Right lung (tissue), 5 donors: ENCODE measurements around the gene APBB2. TPM values are rescaled to one million over a fixed set of nuclear protein-coding genes. Genes with fewer than 3 reads are reported as not detected.
"Not testable (repeated sequence)": the region's sequence is repeated elsewhere in the genome, so short reads cannot be mapped to it uniquely, and the experiment has no call there.

Experiments
- DNase-seq, 2 donors: peaks; one replicate each; pipeline ENCODE4 v3.0.0-alpha.2; 2013
- polyA plus RNA-seq, 5 donors: library from polyadenylated mRNA; unstranded; fragments of 120-200 nt; gene quantifications; one replicate each; pipeline versions ENCODE4 v1.2.1 to v1.2.3, GENCODE V29; 2013; ENCODE audit warnings: inconsistent platforms in 1 of 5, low replicate concordance in 1 of 5; ENCODE audit not compliant: insufficient read length in 5 of 5, insufficient read depth in 1 of 5

Gene APBB2
- polyA plus RNA-seq, 5 donors, result 30.5 to 60.4 (median 48.7) TPM

DNA sequence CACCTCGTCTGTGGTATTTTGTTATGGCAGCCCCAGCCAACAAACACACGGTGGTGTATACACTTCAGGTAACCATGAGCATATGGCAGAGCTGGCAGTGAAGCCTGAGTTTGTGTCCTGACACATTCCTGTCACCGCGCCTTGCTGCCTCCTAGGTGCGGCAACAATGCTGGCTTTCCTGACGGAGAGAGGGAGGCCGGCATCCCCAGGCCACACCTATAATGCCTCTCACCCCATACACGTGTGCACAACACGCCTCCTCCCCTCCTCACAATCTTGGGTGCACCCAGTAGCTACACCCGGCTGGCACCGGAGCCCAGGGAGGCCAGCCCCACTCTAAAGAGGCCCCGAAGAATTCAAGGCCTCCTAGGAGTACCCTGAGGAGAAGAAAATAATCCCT is 306.0 kb downstream of the APBB2 start:
- no peak for DNase-seq

DNA sequence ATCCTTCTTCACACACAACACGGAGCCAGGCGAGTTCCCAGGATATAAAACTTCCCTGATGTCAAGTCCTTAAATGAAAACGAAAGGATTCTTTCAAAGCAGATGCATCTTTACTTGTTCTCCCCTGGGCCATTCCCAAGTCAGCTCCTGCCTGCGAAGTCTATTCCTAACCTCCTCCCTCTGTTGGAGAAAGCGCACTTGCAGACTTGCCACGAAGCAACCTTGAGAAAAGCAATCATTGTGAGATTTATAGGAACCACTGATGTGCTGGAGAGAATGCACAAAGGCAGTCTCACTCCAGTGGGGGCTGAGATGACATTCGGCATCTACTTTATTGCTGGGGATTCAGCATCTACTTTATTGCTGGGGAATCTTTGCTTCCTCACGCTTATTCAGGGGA is 308.9 kb downstream of the APBB2 start:
- no peak for DNase-seq

DNA sequence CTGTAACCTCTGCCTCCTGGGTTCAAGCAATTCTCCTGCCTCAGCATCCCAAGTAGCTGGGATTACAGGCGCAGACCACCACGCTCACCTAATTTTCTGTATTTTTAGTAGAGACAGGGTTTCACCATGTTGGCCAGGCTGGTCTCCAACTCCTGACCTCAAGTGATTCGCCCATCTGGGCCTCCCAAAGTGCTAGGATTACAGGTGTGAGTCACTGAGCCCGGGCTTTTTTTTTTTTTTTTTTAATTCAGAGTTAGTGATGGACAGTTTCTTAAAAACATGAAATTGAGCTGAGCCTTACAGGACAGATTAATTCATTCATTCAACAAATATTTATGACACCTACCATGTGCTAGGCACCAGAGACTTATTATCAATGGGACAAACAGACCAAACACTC is 313.8 kb downstream of the APBB2 start:
- DNase-seq, result not testable (repeated sequence)

DNA sequence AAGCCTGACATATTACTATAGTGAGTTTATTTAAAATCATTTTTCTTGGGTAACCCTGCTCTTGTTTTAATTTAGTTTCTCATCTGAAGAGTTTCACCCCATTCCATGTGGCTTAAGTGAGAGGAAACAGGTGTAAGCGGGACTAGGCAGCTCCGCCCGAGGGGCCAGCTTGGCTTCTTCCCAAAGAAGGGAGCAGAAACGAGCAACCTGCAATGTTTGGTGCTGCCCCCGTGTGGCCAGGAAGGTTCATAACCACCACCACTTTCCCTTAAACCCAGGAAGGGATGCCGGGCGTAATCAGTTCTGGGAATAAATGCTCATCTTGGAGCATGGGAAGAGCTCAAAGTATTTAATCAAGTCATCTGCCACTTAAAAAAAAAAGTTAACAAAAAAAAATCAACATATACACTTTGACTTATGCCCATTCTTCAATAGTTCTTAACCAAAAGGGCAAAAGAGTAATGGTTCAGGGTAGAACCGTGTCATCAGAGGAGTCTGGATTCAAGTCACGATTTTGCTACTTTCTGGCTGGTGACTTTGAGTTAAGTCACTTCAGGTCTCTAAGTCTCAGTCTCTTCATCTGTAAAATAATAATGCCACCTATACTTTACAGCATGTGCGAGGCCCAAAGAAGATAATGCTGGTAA is 316.7 kb downstream of the APBB2 start:
- DNase-seq, result peak; percentile 54 to 55

DNA sequence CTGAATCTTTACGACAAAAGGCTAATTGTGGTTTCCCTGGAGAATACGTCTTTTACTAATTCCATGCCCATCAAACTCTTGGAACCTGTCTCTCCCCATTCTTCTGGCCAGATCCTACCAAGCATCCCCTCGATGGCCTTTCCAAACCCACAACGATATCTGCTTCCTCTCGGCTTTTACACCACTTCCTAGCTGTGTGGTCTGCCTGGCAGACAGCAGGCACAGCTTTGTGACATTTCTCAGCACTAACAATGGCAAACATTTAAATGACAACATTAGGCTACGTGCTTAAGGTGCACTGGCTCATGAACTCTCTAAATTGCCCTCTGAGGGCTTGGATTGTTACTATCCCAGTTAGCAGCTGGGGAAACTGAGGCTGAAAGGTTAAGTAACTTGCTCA is 323.6 kb downstream of the APBB2 start:
- no peak for DNase-seq

DNA sequence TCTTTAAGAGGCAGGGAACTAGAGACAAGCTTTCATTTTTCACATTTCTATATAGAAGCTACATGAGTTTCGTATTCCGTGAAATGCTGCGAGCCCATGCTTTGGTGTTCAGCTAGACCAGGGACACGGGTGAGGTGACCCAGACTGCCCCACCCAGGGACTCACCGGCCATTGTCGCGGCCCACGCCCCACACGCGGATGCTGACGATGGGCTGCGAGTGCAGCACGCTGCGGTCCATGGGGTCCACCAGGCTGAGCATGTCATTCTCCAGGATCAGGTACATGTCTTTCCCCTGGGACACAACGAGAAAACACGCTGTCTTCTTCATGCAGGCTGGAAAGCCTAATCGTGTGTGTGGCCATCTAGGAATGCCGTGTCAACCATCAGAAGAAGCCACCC is 324.1 kb downstream of the APBB2 start:
- no peak for DNase-seq

DNA sequence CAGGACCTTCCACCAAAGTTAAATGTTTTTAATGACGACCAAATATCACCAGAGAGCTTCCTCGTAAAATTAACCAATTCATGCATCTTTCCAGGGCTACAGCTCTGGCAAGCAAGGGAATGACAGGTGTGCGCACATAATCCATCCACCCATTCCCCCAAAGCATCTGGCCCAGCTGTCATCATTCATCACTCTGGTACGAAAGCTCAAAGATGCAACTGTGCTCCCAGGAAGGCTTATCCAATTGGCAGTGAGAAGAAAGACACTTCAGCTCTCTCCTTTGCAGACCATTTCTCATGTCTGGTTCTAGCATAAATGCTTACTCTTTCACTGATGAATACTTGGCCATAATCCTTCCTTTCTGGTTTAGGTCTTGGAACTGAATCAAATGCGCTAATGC is 325.4 kb downstream of the APBB2 start:
- no peak for DNase-seq

DNA sequence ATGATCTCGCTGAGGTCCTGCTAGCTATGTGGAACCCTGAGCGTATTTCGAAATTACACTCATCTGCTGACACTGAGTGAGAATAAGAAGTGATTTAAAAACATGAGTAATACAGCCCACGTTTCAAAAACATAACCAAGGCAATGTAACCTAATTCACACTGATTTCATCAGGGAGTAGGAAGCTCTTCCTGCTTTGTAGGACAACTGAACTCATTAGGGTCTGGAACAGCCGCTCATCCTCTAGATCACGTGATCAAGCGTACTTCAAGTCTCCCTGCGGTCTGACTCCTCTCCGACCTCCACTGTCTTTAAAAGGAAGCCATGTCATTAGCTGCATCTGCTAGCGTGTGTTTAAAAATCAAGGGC is 326.6 kb downstream of the APBB2 start:
- DNase-seq, result no peak

DNA sequence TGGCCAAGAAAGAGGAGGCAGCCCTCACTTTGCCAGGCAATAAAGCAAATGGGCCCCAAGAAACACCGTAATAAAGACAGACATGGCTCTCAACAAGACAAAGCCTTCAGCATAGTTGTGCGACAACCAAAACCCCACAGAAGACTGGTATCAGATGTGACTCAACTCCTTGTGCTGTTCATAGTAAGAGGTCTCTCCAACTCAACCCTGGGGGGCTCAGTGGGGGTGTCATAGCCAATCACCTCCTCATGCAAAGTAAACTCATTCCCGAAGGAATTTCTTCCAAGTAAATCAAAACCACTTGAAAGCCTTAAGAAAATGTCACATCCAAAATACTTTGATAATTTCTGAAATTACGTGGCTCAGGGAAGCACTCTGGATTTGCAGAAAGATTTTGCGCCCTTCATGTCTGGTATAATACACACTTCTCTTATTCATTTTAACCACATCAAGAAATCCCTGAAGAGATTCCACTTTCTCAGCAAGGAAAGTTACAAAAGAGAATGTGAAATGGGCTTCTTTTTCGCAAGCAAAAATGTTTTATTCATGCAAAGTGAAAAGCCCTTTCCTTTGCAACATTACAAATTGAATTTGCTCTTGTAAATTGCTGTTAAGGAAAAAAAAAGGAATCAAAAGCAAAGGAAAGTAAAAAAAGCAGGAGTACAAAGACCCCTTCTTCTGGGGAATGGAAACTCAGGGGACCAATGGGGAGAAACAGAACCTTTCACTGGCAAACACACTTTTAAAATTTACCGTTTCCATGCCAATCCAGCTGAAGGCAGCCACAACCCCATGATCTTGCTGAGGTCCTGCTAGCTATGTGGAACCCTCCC is 327.2 kb downstream of the APBB2 start:
- DNase-seq, result no peak

DNA sequence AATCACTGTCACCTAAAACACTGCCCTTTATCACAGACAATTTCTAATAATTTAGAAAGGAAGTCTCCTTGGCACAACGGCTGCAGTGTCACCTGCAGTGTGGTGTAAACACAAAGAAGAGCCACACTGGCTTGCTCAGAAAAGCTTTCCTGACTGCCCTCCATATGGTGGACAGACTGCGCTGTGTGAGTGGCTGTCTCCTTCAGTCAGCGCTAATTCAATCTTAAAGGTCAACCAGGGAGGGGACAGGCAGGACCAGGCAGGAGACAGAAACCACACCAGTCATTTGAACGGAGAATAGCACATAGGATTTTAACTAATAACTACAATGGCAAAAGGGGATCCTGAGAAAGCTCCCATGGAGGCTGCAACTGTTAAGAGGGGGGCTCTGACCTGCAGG is 332.5 kb downstream of the APBB2 start:
- no peak for DNase-seq

DNA sequence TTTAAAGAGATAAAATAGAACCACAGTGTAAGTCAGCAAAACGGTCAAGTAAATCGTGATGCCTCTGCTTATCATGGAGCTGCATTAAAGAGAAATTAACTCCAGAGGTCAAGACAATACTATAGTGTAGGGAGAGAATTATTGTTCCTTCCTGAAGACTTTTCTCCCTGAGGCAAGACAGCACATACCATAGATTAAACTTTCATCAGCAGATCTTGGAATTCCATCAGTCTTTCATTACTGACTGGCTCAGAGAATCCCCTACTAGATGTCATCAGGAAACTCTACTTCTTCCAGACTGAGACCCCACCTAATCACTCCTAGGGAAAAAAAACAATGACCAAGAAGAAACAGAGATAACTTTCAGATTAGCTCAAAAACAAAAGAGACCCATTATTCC is 333.2 kb downstream of the APBB2 start:
- DNase-seq, result no peak

DNA sequence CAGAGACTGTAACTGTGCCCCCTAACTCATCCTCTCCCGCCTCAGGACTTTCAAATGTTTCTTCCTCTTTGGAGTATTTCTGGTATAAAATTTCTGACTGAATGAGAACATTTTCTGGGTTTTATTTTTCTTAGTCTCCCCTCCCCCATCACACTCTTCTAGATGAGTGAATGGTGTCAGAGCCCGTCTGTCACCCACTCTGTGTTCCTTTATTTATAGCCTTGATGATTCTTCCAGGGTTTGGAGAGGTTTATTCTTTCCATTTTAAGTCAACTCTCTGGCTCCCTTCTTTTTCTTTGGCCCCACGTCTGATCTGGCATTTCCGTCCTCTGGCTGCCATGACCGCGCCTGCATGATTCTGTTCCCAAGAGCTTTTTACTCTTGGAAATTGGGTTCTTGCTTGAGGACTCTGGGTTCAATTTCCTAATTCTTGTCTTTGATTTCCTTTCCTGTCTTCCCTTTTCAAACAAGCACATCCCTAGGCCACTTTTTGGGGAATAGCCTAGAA is 335.7 kb downstream of the APBB2 start:
- no peak for DNase-seq

DNA sequence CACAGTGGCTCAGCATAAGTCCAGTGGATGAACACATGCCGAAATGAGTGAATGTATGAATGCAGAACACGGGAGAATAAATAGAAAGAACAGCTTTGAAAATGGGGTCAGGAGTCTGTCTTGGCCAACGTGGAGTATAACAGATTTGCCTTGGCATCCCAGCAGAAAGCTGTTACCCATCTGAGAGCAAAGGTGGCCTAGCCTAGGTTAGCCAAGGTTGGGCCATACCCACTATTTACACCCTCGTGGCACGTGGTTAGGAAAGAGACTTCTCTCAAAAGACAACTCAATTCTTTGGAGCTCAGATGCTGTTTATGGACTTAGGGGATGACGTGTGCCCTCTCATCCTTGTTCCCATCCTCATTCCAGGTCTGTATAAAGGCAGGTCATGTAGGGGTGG is 337.3 kb downstream of the APBB2 start:
- DNase-seq, result no peak

DNA sequence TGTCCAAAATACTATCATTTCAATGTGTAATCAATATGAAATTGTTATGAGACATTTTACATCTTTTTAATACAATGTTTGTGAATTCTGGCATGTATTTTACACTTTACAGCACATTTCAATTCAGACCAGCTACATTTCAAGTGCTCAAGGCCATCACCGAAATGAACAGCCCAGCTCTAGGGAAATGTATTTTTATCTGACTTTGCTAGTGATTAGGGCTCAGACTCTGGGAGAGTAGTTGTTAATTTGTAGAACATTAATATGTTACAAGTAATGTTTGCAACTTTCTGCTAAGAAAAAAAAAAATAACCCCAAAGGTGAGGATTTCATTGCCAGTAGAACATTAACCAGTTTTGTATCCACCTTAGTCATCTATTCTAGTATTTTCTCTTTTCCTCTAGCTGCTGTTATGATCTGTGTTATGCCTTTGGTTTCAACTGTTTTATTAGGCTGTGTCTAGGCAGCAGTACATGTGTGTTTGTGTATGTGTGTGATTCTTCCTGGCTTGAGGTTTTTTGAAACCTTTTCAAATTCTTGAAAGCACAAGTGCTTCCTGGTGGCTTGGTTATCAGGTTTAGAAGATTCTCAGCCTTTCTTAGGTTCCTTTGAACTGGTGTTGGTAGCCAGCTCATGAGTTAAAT is 338.7 kb downstream of the APBB2 start:
- no peak for DNase-seq

DNA sequence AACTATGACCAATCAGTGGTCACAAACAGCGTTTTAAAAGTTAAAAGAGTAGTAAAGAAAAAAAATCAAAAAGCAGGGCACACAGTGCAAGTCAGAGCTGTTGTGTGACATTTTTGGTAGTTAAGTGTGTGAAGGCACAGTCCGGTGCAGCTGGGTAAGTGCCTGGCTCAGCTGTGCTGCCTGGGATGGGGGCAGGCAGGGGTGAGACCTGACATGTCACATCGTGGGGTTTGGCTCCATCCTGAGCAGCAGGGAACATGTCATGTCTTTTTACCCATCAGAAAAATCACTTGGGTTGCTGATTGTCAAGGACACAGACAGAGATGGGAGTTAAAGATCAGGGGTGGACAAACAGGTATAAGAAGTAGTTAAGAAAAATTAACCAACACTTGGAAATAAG is 339.4 kb downstream of the APBB2 start:
- no peak for DNase-seq

DNA sequence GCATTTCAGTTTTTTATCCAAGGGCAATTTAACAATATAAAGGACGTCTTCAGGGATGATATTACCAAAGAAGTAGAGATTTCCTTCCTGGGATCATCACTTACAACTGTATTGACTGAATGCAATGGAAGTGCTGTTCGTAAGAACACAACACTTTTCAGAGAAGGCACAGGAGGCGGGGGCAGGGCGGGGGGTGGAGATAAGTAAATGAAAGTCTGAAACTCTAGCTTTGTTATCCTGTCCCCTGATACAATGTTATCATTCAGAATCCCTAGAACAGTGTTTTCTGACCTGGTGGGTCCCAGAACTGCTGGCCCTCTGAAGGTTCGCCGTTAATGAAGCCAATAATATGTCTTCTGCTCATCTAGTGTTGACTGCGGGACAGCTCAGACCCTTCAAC is 340.0 kb downstream of the APBB2 start:
- DNase-seq, result no peak

DNA sequence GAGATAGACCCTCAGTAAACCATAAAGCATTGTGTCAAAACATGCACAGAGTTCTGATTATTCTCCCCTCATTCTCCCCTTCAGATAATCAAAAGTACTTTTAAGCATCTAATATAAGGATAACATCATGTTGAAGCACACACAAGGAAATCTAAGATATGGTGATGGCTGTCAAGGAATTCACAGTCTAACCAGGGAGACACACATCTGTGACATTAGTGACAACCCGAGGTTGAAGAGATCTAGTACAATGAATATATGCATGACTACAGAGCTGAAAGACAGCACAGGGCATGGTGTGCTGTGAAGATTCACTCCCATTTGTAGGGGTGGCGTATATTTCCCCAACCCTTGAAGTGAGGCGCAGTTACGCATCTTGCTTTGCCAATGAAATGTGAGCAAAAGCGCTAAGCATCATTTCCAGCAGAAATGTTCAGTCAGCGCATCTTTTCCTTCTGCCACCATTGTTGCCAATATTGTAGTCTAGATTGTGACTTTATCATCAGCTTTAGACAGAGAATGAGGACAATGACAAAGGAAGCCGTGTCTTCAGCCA is 342.6 kb downstream of the APBB2 start:
- DNase-seq, result no peak

DNA sequence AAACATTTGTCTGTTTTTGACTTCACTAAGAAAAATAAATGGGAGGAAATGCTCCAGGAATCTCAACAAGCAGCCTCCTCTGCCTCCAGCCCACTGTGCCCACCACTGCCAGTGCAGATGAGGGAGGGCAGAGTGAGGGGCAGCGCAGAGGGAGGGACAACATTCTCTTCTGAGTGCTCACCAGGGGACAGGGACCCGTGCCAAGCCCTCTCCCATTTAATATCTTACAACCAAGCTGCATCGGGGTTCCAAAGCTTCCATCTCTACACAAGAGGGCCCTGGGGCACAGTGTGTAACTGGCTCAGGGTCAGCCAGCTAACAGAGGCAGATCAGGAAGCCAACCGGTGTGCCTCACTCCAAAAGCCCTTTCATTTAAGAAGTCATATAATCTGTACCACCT is 344.2 kb downstream of the APBB2 start:
- no peak for DNase-seq

DNA sequence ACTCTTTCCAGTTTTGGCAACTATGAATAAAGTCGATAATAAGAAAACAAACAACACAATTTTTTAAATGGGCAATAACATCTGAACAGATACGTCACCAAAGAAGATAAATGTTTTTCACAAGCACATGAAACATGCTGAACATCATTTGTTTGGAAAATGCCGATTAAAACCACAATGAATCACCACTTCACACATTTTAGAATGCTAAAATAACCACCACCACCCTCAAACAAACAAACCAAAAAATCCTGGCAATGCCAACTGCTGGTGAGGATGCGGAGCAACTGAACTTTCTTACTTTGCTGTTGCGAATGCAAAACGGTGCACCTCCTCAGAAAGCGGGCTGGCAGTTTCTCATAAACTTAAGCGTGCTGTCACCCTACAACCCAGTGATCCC is 348.6 kb downstream of the APBB2 start:
- DNase-seq, result no peak

DNA sequence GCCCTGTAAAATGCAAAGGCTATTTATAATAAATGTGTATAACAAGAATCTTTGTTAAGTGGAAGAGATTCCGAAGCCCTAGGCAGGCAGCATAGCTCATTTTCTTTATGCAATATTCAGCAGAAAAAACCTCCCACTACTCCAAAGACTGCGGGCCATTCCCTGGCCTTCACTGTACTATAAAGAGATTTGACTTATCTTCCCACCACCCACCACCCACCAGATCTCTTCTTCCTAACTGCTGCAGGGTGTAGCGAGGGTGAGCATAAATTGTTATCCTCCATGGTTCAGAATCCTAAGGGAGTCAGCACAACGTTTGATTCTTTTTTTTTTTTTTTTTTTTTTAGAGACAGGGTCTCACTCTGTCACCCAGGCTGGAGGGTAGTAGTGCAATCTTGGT is 349.8 kb downstream of the APBB2 start:
- DNase-seq, result no peak

DNA sequence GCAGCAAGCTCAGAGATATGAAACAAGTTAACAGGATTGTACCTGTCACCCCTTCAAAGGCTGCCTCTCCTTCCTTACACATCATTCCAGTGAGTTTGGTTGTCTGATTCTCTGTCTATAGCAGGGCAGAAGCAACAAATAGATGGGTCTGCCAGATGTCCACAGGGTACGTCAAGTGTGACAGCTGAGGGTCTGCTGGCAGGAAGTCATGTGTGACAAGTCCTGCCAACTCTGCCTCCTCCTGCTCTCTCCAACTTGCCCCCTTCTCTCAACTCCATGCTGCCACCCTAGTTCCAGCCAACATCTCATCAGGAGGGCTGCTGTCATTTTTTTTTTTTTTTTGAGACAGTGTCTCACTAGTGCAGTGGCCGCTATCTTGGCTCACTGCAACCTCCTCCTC is 355.4 kb downstream of the APBB2 start:
- no peak for DNase-seq

DNA sequence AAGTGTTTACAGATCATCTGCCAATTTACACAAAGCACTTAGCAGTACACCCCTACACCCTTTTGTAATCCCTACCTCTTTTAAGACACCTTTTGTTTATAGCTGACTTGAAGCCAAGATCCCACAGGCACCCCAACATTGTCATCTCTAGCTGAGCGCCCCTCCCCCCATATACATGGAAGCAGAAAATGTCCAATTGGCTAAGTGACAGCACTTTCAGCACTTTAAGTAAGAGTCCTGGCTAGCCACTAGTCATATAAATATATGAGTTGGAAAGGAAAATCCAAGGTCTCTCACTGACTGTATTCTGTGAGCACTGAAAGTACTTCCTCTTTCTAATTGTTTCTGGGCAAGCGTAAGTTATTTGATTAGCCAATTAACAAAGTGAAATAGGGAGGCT is 356.4 kb downstream of the APBB2 start:
- DNase-seq, result no peak
